OCI-LY3 (cell line): ENCODE results near the gene PHACTR2.
A peak's percentile ranks its signal among the peaks of the same experiment; 100 is the strongest.

Experiments used
- H2AFZ ChIP-seq: fragments of 200-600, 300-600 bp; shearing (Covaris generic); 2 replicates; pipeline ENCODE4 v1.6.0; 2014; ENCODE audit warnings: antibody characterized with exemption, low read depth, low read length
- H3K27ac ChIP-seq: fragments of 200-600, 300-600 bp; sonication (generic); 2 replicates; pipeline ENCODE4 v1.5.1; 2014; ENCODE audit warnings: mild to moderate bottlenecking, low read length, moderate library complexity, mixed read lengths
- H3K27me3 ChIP-seq: fragments of 200-600, 300-600 bp; sonication (generic); 2 replicates; pipeline ENCODE4 v1.6.1; 2014; ENCODE audit warnings: low read depth, low read length, mixed read lengths
- H3K36me3 ChIP-seq: fragments of 200-600, 300-600 bp; sonication (generic); replicated peaks from 2 replicates; pipeline ENCODE3; 2014; ENCODE audit warnings: low read depth, low read length, mixed read lengths
- H3K4me1 ChIP-seq: fragments of 300-600, 200-600 bp; sonication (generic); 2 replicates; pipeline ENCODE4 v1.6.1; 2014; ENCODE audit warnings: low read length, mixed read lengths
- H3K4me2 ChIP-seq: fragments of 200-600, 300-600 bp; sonication (generic); 2 replicates; pipeline ENCODE4 v1.6.1; 2014; ENCODE audit warnings: low read length, mixed read lengths
- H3K4me3 ChIP-seq: fragments of 300-600, 200-600 bp; sonication (generic); 2 replicates; pipeline ENCODE4 v1.5.1; 2014; ENCODE audit warnings: antibody characterized with exemption, mild to moderate bottlenecking, low read length, moderate library complexity
- H3K79me2 ChIP-seq: fragments of 300-600, 200-600 bp; shearing (Covaris generic); 2 replicates; pipeline ENCODE4 v1.6.1; 2014; ENCODE audit warnings: mild to moderate bottlenecking, low read length, mixed read lengths
- H3K9ac ChIP-seq: fragments of 300-600, 200-600 bp; shearing (Covaris generic); 2 replicates; pipeline ENCODE4 v1.6.0; 2014; ENCODE audit warnings: mild to moderate bottlenecking, low read length, moderate library complexity
- H3K9me3 ChIP-seq: fragments of 200-600, 300-600 bp; shearing (Covaris generic); 2 replicates; pipeline ENCODE4 v1.6.1; 2014; ENCODE audit warnings: low read length, mixed read lengths; ENCODE audit not compliant: insufficient read depth
- H4K20me1 ChIP-seq: fragments of 200-600, 300-600 bp; sonication (generic); 2 replicates; pipeline ENCODE4 v1.6.1; 2016; ENCODE audit warnings: low read length, mixed read lengths; ENCODE audit not compliant: insufficient read depth
- EZH2phosphoT487 ChIP-seq: fragments of 200-600 bp; shearing (Covaris generic); IDR thresholded peaks from 2 replicates; pipeline ENCODE4 v1.6.1; 2018; ENCODE audit warnings: antibody characterized with exemption, mixed run types, low read depth
- TF ChIP-seq, protein P1 (sequence below): fragments of 200-600, 300-600 bp; sonication (generic); IDR thresholded peaks from 2 replicates; pipeline ENCODE4 v1.5.1; 2014; ENCODE audit warnings: antibody characterized with exemption, low read length, low read depth

The PHACTR2 gene

DNA sequence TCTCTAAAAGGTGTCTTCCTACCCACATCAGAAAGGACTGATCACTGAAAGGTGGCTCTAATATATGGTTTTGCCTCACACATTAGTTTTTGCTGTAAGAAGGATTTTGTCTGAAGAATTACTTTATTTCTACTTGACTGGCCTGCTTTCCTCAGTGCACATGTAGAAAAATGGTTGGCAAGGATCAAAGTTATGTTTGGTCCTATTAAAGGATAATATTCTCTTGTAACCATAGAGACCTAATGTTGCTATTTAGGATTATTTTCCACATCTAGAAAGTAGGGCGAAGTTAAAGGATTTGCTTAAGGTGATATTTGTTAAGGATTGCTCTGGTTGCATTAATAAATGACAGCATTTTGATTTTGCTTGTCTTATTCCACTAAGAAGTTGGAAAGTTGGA, 40.7 kb downstream of the PHACTR2 start:
- Histone ChIP-seq H3K36me3 (peaks cover 6% of the 10 kb centered on the region), H3K9ac (no peak overlapping the region), H3K9me3 (no peaks in the 10 kb centered on the region), H3K27ac (no peak overlapping the region), H2AFZ (no peak overlapping the region), H3K4me2 (no peak overlapping the region), H3K4me1 (peaks cover 2% of the 10 kb centered on the region), H3K79me2 (no peaks in the 10 kb centered on the region), H3K4me3 (no peak overlapping the region), H4K20me1 (no peaks in the 10 kb centered on the region), H3K27me3 (no peaks in the 10 kb centered on the region)
- TF ChIP-seq EZH2phosphoT487: no peak
- TF ChIP-seq, protein P1, sequence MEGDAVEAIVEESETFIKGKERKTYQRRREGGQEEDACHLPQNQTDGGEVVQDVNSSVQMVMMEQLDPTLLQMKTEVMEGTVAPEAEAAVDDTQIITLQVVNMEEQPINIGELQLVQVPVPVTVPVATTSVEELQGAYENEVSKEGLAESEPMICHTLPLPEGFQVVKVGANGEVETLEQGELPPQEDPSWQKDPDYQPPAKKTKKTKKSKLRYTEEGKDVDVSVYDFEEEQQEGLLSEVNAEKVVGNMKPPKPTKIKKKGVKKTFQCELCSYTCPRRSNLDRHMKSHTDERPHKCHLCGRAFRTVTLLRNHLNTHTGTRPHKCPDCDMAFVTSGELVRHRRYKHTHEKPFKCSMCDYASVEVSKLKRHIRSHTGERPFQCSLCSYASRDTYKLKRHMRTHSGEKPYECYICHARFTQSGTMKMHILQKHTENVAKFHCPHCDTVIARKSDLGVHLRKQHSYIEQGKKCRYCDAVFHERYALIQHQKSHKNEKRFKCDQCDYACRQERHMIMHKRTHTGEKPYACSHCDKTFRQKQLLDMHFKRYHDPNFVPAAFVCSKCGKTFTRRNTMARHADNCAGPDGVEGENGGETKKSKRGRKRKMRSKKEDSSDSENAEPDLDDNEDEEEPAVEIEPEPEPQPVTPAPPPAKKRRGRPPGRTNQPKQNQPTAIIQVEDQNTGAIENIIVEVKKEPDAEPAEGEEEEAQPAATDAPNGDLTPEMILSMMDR: no peak

DNA sequence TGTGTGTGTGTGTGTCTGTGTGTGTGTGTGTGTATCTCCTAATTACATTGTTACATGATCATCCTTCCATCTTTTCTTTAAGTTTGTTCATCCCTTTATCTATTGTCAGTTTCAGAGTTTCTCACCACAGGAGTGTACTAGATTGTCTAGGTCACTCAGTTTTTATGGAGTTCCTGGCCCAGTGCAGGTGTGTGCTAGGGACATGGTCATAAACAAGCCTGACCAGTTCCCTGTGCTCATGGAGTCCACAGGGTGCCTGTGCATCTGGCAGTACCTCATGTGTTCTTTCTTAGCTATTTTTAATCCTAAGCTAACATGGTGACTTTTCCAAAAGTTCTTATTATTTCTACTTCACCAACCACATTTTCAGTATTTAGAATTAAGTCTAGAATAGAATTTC, 43.9 kb downstream of the PHACTR2 start:
- Histone ChIP-seq H2AFZ (no peak overlapping the region), H3K27ac (no peak overlapping the region), H3K9me3 (no peaks in the 10 kb centered on the region), H3K9ac (no peak overlapping the region), H3K4me2 (no peak overlapping the region), H3K36me3 (peaks cover 8% of the 10 kb centered on the region), H3K27me3 (no peaks in the 10 kb centered on the region), H3K4me1 (peaks cover 11% of the 10 kb centered on the region), H3K79me2 (no peaks in the 10 kb centered on the region), H3K4me3 (no peak overlapping the region), H4K20me1 (peaks cover 7% of the 10 kb centered on the region)
- TF ChIP-seq, protein P1: no peak
- no peak for TF ChIP-seq EZH2phosphoT487

DNA sequence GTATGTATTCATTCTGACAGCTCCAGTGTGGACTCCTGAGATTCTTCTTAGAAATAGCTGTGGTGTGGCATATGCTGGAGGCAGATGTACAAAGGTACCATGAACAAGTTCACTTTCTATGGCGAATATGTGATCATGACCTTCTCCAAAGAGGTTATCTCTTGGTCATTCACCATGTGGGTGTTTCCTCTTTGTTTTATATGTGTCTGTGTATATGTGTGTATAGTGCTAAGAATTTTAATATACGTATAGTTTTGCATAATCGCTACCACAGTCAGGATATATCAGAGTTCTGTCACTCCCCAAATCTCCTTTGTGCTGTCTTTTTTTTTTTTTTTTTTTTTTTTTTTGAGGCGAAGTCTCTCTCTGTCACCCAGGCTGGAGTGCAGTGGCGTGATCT, 47.1 kb downstream of the PHACTR2 start:
- Histone ChIP-seq H3K4me2 (no peak overlapping the region), H3K4me1 (peaks cover 20% of the 10 kb centered on the region), H3K4me3 (no peak overlapping the region), H4K20me1 (peaks cover 11% of the 10 kb centered on the region), H3K9me3 (no peaks in the 10 kb centered on the region), H3K36me3 (peaks cover 8% of the 10 kb centered on the region), H3K27me3 (no peaks in the 10 kb centered on the region; the same call in 1 of the 2 replicates), H3K9ac (no peak overlapping the region), H2AFZ (no peak overlapping the region), H3K27ac (no peak overlapping the region), H3K79me2 (no peaks in the 10 kb centered on the region)
- TF ChIP-seq, protein P1: no peak
- no peak for TF ChIP-seq EZH2phosphoT487

DNA sequence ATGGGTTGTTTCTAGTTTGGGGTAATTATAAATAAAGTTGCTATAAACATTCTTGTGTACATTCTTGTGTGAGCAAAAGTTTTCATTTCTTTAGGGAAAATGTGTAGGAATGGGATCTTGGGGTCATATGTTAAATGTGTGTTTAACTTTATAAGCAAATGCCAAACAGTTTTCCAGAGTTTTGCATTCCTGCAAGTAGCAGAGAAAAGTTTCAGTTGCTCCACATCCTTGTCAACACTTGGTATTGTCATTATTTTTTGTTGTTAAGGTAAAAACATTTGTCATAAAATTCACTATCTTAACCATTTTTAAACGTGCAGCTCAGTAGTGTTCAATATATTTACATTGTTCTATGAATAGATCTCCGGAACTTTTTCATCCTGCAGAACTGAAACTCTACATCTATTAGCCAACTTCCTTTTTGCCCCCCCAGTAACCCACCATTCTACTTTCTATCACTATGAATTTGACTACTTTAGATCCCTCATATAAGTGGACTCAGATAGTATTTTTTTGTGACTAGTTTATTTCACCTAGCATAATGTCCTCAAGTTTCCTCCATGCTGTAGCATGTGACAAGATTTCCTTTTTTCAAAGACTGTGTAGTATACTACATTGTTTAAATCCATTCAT, 48.4 kb downstream of the PHACTR2 start:
- Histone ChIP-seq H3K4me3 (peak overlapping the region; percentile 38), H2AFZ (no peak overlapping the region), H3K9ac (no peak overlapping the region), H3K9me3 (no peaks in the 10 kb centered on the region), H4K20me1 (peaks cover 11% of the 10 kb centered on the region), H3K27me3 (no peaks in the 10 kb centered on the region; the same call in 1 of the 2 replicates), H3K4me1 (peaks cover 20% of the 10 kb centered on the region), H3K79me2 (no peaks in the 10 kb centered on the region), H3K36me3 (peaks cover 8% of the 10 kb centered on the region), H3K4me2 (peak overlapping the region; percentile 62), H3K27ac (no peak overlapping the region)
- TF ChIP-seq, protein P1: no peak
- no peak for TF ChIP-seq EZH2phosphoT487
